Suprapubic skin (tissue), 4 donors: ENCODE results near the gene SEC23IP. TPM values are rescaled to one million over a fixed set of nuclear protein-coding genes. Genes with fewer than 3 reads are reported as not detected.

Experiments
- DNase-seq, 2 donors: peaks; one replicate each; pipeline ENCODE4 v3.0.0-alpha.2; 2019; ENCODE audit warnings: low spot score in 2 of 2
- H3K27ac ChIP-seq: fragments of 200-600 bp; sonication (generic); one replicate; pipeline ENCODE4 v1.5.1; 2019
- H3K27me3 ChIP-seq: fragments of 200-600 bp; sonication (generic); one replicate; pipeline ENCODE4 v1.5.1; 2019
- H3K36me3 ChIP-seq: fragments of 200-600 bp; sonication (generic); one replicate; pipeline ENCODE4 v1.5.1; 2019
- H3K4me1 ChIP-seq: fragments of 200-600 bp; sonication (generic); one replicate; pipeline ENCODE4 v1.5.1; 2019
- H3K4me3 ChIP-seq: fragments of 200-600 bp; sonication (generic); one replicate; pipeline ENCODE4 v1.5.1; 2019; ENCODE audit warnings: mild to moderate bottlenecking
- H3K9me3 ChIP-seq: fragments of 200-600 bp; sonication (generic); one replicate; pipeline ENCODE4 v1.5.1; 2019
- CTCF ChIP-seq, 2 donors: fragments of 200-600 bp in 1 of 2; fragments of 450-650 bp in 1 of 2; sonication (generic) in 1 of 2; IDR thresholded peaks; one replicate each; pipeline ENCODE4 v1.5.1; 2016 to 2019; ENCODE audit warnings: antibody characterized with exemption in 2 of 2, mild to moderate bottlenecking in 1 of 2, moderate library complexity in 1 of 2
- EP300 ChIP-seq: sonication (generic); formaldehyde crosslinking; IDR thresholded peaks from one replicate; pipeline ENCODE4 v1.6.1; 2017; ENCODE audit warnings: antibody characterized with exemption
- POLR2A ChIP-seq, 2 donors: fragments of 450-650 bp; IDR thresholded peaks; one replicate each; pipeline ENCODE4 v1.6.1; 2017; ENCODE audit warnings: antibody characterized with exemption in 2 of 2, mild to moderate bottlenecking in 2 of 2, moderate library complexity in 2 of 2
- POLR2AphosphoS5 ChIP-seq, 3 donors: sonication (generic); formaldehyde crosslinking; IDR thresholded peaks; one replicate each; pipeline ENCODE4 v1.6.1; 2017; ENCODE audit warnings: antibody characterized with exemption in 3 of 3
- WGBS: methylation state at CpG from one replicate; pipeline ENCODE4 v1.1.5; 2018; 5-methylcytosine and 5-hydroxymethylcytosine counted together
- total RNA-seq, 4 donors: library from RNA; depleted of rRNA; stranded (reverse); fragments of >200 nt; gene quantifications; one replicate each; pipeline ENCODE4 v1.1.0, GENCODE V29; 2016

SEC23IP gene
- total RNA-seq, 4 donors from 2014 or later = 20.8 to 49.6 (median 24.2) TPM

- TF ChIP-seq EP300 = no peak
- TF ChIP-seq POLR2AphosphoS5 (IDR thresholded peaks at IDR 0.05) = no peak
- TF ChIP-seq POLR2A (IDR thresholded peaks at IDR 0.05) = no peak
- TF ChIP-seq CTCF (IDR thresholded peaks at IDR 0.05) = no peak
- peaks cover 89% of the 10 kb centered on the region for H3K36me3 ChIP-seq
- H3K4me1 ChIP-seq = peaks cover 11% of the 10 kb centered on the region
Measured at GRCh38 chr10:119919271-119919670, 26.7 kb downstream of the SEC23IP start.

GRCh38 chr10:119919826-119920225 is 27.3 kb downstream of the SEC23IP start:
- H3K9me3 ChIP-seq = no peaks in the 10 kb centered on the region
- H3K27ac ChIP-seq = no peak overlapping the region
- H3K4me1 ChIP-seq = peaks cover 11% of the 10 kb centered on the region
- no peaks in the 10 kb centered on the region for H3K27me3 ChIP-seq
- no peak for DNase-seq
- no peak overlapping the region for H3K4me3 ChIP-seq
- TF ChIP-seq POLR2AphosphoS5 (IDR thresholded peaks at IDR 0.05) (no peak), EP300 (no peak), CTCF (IDR thresholded peaks at IDR 0.05) (no peak), POLR2A (IDR thresholded peaks at IDR 0.05) (no peak)
- 83% methylated on average over 1 of the region's 1 CpG for whole genome bisulfite sequencing
- peaks cover 89% of the 10 kb centered on the region for H3K36me3 ChIP-seq

More at GRCh38 chr10:119919271-119919670, 26.7 kb downstream of the SEC23IP start:
- DNase-seq = no peak
- Histone ChIP-seq H3K27ac (no peak overlapping the region), H3K27me3 (no peaks in the 10 kb centered on the region), H3K9me3 (no peaks in the 10 kb centered on the region), H3K4me3 (no peak overlapping the region)
- 89% methylated on average over 3 of the region's 3 CpGs for WGBS

- Histone ChIP-seq H3K36me3 (peaks cover 83% of the 10 kb centered on the region), H3K27me3 (no peaks in the 10 kb centered on the region), H3K4me1 (no peaks in the 10 kb centered on the region), H3K4me3 (no peak overlapping the region), H3K9me3 (no peaks in the 10 kb centered on the region), H3K27ac (no peak overlapping the region)
- TF ChIP-seq POLR2A (IDR thresholded peaks at IDR 0.05) (no peak), EP300 (no peak), POLR2AphosphoS5 (IDR thresholded peaks at IDR 0.05) (no peak), CTCF (IDR thresholded peaks at IDR 0.05) (no peak)
- DNase-seq = no peak
Measured at GRCh38 chr10:119928411-119928810, 35.9 kb downstream of the SEC23IP start.

- H3K36me3 ChIP-seq = peaks cover 79% of the 10 kb centered on the region
- H3K27me3 ChIP-seq = no peaks in the 10 kb centered on the region
- no peaks in the 10 kb centered on the region for H3K9me3 ChIP-seq
- DNase-seq = no peak
- H3K27ac ChIP-seq = no peak overlapping the region
- no peak overlapping the region for H3K4me3 ChIP-seq
- H3K4me1 ChIP-seq = no peaks in the 10 kb centered on the region
- TF ChIP-seq CTCF (IDR thresholded peaks at IDR 0.05) (no peak), POLR2A (IDR thresholded peaks at IDR 0.05) (no peak), EP300 (no peak), POLR2AphosphoS5 (IDR thresholded peaks at IDR 0.05) (no peak)
- 70% methylated on average over 4 of the region's 4 CpGs for WGBS
Measured at GRCh38 chr10:119931871-119932270, 39.3 kb downstream of the SEC23IP start.

- H3K4me3 ChIP-seq = no peak overlapping the region
- WGBS = 86% methylated on average over 4 of the region's 4 CpGs
- peaks cover 72% of the 10 kb centered on the region for H3K36me3 ChIP-seq
- H3K4me1 ChIP-seq = no peaks in the 10 kb centered on the region
- no peaks in the 10 kb centered on the region for H3K27me3 ChIP-seq
- TF ChIP-seq POLR2AphosphoS5 (IDR thresholded peaks at IDR 0.05) = no peak
- TF ChIP-seq CTCF (IDR thresholded peaks at IDR 0.05) = no peak
- TF ChIP-seq EP300 = no peak
- no peak for TF ChIP-seq POLR2A (IDR thresholded peaks at IDR 0.05)
- no peak overlapping the region for H3K27ac ChIP-seq
- DNase-seq = no peak
- H3K9me3 ChIP-seq = no peaks in the 10 kb centered on the region
Measured at GRCh38 chr10:119932631-119933030, 40.1 kb downstream of the SEC23IP start.
